ENCODE measurements around the gene WDR7.

GRCh38 chr18:56975276-56975675 lies 324.1 kb downstream of the WDR7 start:
- TF ChIP-seq EGR1 (IDR thresholded peaks at IDR 0.05) (no peak), REST (IDR thresholded peaks at IDR 0.05; ENCODE audit: low read depth) (no peak), EP300 (IDR thresholded peaks at IDR 0.05; ENCODE audit: borderline replicate concordance) (no peak), RAD21 (IDR thresholded peaks at IDR 0.05; ENCODE audit: low read depth) (no peak), TAF1 (IDR thresholded peaks at IDR 0.05; ENCODE audit: low read depth) (no peak), NFIC (IDR thresholded peaks at IDR 0.05) (no peak), CREB1 (IDR thresholded peaks at IDR 0.05; ENCODE audit: low read depth) (no peak)
